ENCODE data around the gene PRSS35. TPM values are rescaled to one million over a fixed set of nuclear protein-coding genes. Genes with fewer than 3 reads are reported as not detected.
"Not testable (repeated sequence)": the region's sequence is repeated elsewhere in the genome, so short reads cannot be mapped to it uniquely, and the experiment has no call there.

Gene PRSS35
- total RNA-seq, 1 experiment from 2014 or later: 6.7 TPM

DNA sequence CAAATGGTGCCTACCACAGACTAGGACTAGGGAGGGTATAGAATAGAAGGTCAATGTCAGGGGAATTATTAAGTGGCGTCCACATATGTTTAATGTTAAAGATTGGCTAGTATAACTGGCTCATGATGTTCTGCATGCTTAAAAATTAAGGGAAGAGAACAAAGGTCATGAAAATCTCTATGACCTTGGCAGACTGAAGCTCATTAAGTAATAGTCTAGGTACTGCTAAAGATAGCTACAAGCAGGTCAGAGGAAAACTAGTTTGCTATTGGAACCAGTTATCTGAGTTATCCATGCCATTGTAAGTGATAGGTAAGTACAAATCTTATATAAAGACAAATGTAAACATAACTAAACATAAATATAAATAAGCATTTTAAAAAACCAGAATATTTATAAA is 32.9 kb upstream of the PRSS35 start:
- Mint-ChIP-seq H3K36me3 (no peaks in the 10 kb centered on the region), H3K27ac (no peak overlapping the region), H3K4me3 (no peak overlapping the region), H3K27me3 (ENCODE audit: low read depth) (no peaks in the 10 kb centered on the region), H3K9me3 (no peaks in the 10 kb centered on the region), H3K4me1 (peaks cover 6% of the 10 kb centered on the region)
- DNase-seq (ENCODE audit: low spot score) (no peak), ATAC-seq (no peak)
- TF ChIP-seq ZBTB43 (CRISPR knock-in tag; IDR thresholded peaks at IDR 0.05): no peak
- CTCF ChIA-PET: no interaction called here
- POLR2A ChIA-PET: no interaction called here

DNA sequence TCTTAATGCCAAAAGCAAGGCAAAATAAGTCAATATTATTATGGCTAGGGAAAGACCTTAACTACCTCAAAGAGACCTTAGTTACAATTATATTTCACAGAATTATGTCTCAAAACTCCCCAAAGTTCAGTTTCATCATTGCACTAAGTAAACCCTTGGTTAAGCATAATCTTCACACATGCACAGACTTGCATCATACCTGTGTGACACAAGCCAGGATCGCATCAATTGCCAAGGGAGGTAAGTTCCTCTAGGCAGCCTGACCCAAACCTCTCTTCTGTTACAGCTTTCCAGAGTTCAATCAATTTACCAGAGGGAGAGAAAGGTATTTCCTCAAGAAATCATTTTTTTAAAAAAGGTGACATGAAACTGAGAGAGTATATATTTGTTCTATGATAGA is 31.9 kb upstream of the PRSS35 start:
- Mint-ChIP-seq H3K9me3 (no peaks in the 10 kb centered on the region), H3K27ac (no peak overlapping the region; the same call in 1 of the 2 replicates), H3K36me3 (no peaks in the 10 kb centered on the region), H3K27me3 (ENCODE audit: low read depth) (no peaks in the 10 kb centered on the region), H3K4me1 (no peaks in the 10 kb centered on the region), H3K4me3 (no peak overlapping the region)
- no peak for TF ChIP-seq NR3C1 (CRISPR knock-in tag; conservative IDR thresholded peaks at IDR 0.05; ENCODE audit: low read depth)
- CTCF ChIA-PET: no interaction called here
- ATAC-seq: no peak
- DNase-seq (ENCODE audit: low spot score): no peak
- POLR2A ChIA-PET: no interaction called here

DNA sequence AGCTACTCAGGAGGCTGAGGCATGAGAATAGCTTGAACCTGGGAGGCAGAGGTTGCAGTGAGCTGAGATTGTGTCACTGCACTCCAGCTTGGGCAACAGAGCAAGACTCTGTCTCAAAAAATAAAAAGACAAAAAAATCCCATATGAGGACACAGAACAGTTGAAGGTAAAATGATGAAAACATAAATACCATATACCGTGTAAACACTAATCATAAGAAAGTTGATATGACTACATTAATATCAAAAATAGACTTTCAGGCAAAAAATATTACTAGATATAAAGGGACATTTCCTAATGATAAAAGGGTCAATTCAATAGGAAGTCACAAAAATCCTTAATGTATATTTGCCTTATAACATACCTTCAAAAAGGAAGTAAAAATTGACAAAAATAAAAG is 30.4 kb upstream of the PRSS35 start:
- H3K36me3 Mint-ChIP-seq; DNase-seq (ENCODE audit: low spot score); H3K27ac Mint-ChIP-seq; H3K27me3 Mint-ChIP-seq (ENCODE audit: low read depth); POLR2A ChIA-PET; H3K4me3 Mint-ChIP-seq; ATAC-seq; H3K9me3 Mint-ChIP-seq; H3K4me1 Mint-ChIP-seq: not testable (repeated sequence)
- CTCF ChIA-PET: interaction anchor here (1.8 kb wide), 1 partner anchor 54 kb away, joined by 7 read pairs; no protein-coding TSS in a partner anchor

DNA sequence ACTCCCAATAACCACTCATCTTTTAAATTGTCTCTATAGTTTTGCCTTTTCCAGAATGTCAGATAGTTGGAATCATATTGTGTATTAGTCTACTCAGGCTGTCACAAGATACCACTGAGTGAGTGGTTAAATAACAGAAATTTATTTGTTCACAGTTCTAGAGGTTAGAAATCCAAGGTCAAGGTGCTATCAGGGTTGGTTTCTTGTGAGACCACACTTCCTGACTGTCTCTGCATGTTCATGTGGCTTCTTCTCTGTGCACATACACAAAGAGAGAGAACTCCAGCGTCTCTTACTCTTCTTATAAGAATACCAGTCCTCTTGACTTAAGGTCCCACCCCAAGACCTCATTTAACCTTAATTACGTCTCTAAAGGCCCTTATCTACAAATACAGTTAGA is 23.9 kb upstream of the PRSS35 start:
- no peak for DNase-seq (ENCODE audit: low spot score)
- Mint-ChIP-seq H3K36me3 (no peaks in the 10 kb centered on the region), H3K4me3 (no peak overlapping the region), H3K27me3 (ENCODE audit: low read depth) (no peaks in the 10 kb centered on the region), H3K4me1 (no peaks in the 10 kb centered on the region), H3K9me3 (no peaks in the 10 kb centered on the region), H3K27ac (no peak overlapping the region)
- ATAC-seq: no peak
- TF ChIP-seq OVOL2 (CRISPR knock-in tag; IDR thresholded peaks at IDR 0.05; ENCODE audit: borderline replicate concordance): no peak
- TF ChIP-seq EMX1 (CRISPR knock-in tag; IDR thresholded peaks at IDR 0.05): no peak
- no peak for TF ChIP-seq RELA (CRISPR knock-in tag; IDR thresholded peaks at IDR 0.05; ENCODE audit: borderline replicate concordance)
- TF ChIP-seq, protein P1, sequence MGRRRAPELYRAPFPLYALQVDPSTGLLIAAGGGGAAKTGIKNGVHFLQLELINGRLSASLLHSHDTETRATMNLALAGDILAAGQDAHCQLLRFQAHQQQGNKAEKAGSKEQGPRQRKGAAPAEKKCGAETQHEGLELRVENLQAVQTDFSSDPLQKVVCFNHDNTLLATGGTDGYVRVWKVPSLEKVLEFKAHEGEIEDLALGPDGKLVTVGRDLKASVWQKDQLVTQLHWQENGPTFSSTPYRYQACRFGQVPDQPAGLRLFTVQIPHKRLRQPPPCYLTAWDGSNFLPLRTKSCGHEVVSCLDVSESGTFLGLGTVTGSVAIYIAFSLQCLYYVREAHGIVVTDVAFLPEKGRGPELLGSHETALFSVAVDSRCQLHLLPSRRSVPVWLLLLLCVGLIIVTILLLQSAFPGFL (CRISPR knock-in tag; IDR thresholded peaks at IDR 0.05; ENCODE audit: borderline replicate concordance): no peak
- TF ChIP-seq ZNF219 (CRISPR knock-in tag; IDR thresholded peaks at IDR 0.05; ENCODE audit: borderline replicate concordance): no peak
- no peak for TF ChIP-seq IRF1 (CRISPR knock-in tag; IDR thresholded peaks at IDR 0.05)
- TF ChIP-seq, protein P2, sequence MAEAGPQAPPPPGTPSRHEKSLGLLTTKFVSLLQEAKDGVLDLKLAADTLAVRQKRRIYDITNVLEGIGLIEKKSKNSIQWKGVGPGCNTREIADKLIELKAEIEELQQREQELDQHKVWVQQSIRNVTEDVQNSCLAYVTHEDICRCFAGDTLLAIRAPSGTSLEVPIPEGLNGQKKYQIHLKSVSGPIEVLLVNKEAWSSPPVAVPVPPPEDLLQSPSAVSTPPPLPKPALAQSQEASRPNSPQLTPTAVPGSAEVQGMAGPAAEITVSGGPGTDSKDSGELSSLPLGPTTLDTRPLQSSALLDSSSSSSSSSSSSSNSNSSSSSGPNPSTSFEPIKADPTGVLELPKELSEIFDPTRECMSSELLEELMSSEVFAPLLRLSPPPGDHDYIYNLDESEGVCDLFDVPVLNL (CRISPR knock-in tag; IDR thresholded peaks at IDR 0.05; ENCODE audit: borderline replicate concordance, low read depth): no peak
- TF ChIP-seq MYBL2 (CRISPR knock-in tag; IDR thresholded peaks at IDR 0.05): no peak
- TF ChIP-seq, protein P3, sequence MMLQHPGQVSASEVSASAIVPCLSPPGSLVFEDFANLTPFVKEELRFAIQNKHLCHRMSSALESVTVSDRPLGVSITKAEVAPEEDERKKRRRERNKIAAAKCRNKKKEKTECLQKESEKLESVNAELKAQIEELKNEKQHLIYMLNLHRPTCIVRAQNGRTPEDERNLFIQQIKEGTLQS (CRISPR knock-in tag; conservative IDR thresholded peaks at IDR 0.05): no peak
- TF ChIP-seq ESRRA (CRISPR knock-in tag; IDR thresholded peaks at IDR 0.05; ENCODE audit: borderline replicate concordance): no peak
- no peak for TF ChIP-seq GABPB1 (CRISPR knock-in tag; IDR thresholded peaks at IDR 0.05)
- no peak for TF ChIP-seq ZNF121 (CRISPR knock-in tag; IDR thresholded peaks at IDR 0.05)
- no peak for TF ChIP-seq ZBTB21 (CRISPR knock-in tag; IDR thresholded peaks at IDR 0.05; ENCODE audit: borderline replicate concordance)
- TF ChIP-seq ZNF232 (CRISPR knock-in tag; IDR thresholded peaks at IDR 0.05): no peak
- no peak for TF ChIP-seq TCF7 (CRISPR knock-in tag; IDR thresholded peaks at IDR 0.05; ENCODE audit: low read depth)
- POLR2A ChIA-PET: no interaction called here
- CTCF ChIA-PET: no interaction called here
